Upper lobe of right lung (tissue), 1 donor: Measurements from ENCODE around the gene AUH. TPM values are rescaled to one million over a fixed set of nuclear protein-coding genes. Genes with fewer than 3 reads are reported as not detected.
A peak's percentile ranks its signal among the peaks of the same experiment; 100 is the strongest.

ENCODE experiments used
- ATAC-seq: fragments of 200-7000 bp; cut with Tn5 transposase; one replicate; pipeline ENCODE4 v1.9.1; 2020; ENCODE audit warnings: mild to moderate bottlenecking, moderate library complexity
- DNase-seq: peaks from one replicate; pipeline ENCODE4 v3.0.0-alpha.2; 2020
- H3K27ac ChIP-seq: fragments of 200-600 bp; one replicate; pipeline ENCODE4 v1.8.0; 2022
- H3K27me3 ChIP-seq: fragments of 200-600 bp; one replicate; pipeline ENCODE4 v1.8.0; 2022; ENCODE audit warnings: mild to moderate bottlenecking
- H3K36me3 ChIP-seq: fragments of 200-600 bp; one replicate; pipeline ENCODE4 v1.8.0; 2022
- H3K4me1 ChIP-seq: fragments of 200-600 bp; one replicate; pipeline ENCODE4 v1.8.0; 2022
- H3K4me3 ChIP-seq: fragments of 200-600 bp; one replicate; pipeline ENCODE4 v1.8.0; 2022; ENCODE audit warnings: mild to moderate bottlenecking
- H3K9me3 ChIP-seq: fragments of 200-600 bp; one replicate; pipeline ENCODE4 v1.8.0; 2022
- intact Hi-C: fragments of 100-400 bp; cut with DNase I; formaldehyde crosslinking; loops from one replicate; pipeline ENCODE4 v1.11.0; 2022
- total RNA-seq: library from RNA; stranded (reverse); fragmentation: NEBNext Ultra II Directional; extraction: Animal tissue kit (Norgen Biotek cat#: 25700); gene quantifications from one replicate; pipeline ENCODE4 v1.2.1, GENCODE V29; 2021
- TF ChIP-seq, protein P1 (sequence below): fragments of 200-600 bp; IDR thresholded peaks from one replicate; pipeline ENCODE4 v1.8.0; 2022; ENCODE audit warnings: antibody characterized with exemption
- donor health status: DM: no; HTN: yes; CAD: no; lungs with severe emphysema.

Gene AUH
- total RNA-seq, 1 donor from 2014 or later = 18.6 TPM

DNA sequence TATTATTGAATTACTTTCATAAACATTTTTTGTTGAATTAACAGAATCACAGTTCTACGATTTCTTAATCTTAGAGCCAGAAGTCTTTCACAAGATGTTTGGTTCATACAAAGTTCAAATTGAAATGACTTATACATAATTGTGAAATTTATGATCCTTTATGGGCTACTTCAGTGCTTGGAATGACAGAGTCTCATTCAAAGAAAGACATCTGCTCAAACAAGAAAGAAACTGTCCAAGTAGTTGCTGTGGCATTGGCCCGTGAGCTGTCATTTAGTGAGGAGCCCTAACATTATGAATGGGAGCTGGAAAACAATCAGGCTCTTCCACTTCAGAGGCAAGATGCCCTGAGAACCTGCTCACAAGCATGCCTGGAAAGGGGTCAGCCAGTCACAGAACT lies 63.4 kb downstream of the AUH start:
- H3K36me3 ChIP-seq = peaks cover 33% of the 10 kb centered on the region
- intact Hi-C loops = no loop called here
- DNase-seq (no peak), ATAC-seq (peak; percentile 48)
- TF ChIP-seq, protein P1, sequence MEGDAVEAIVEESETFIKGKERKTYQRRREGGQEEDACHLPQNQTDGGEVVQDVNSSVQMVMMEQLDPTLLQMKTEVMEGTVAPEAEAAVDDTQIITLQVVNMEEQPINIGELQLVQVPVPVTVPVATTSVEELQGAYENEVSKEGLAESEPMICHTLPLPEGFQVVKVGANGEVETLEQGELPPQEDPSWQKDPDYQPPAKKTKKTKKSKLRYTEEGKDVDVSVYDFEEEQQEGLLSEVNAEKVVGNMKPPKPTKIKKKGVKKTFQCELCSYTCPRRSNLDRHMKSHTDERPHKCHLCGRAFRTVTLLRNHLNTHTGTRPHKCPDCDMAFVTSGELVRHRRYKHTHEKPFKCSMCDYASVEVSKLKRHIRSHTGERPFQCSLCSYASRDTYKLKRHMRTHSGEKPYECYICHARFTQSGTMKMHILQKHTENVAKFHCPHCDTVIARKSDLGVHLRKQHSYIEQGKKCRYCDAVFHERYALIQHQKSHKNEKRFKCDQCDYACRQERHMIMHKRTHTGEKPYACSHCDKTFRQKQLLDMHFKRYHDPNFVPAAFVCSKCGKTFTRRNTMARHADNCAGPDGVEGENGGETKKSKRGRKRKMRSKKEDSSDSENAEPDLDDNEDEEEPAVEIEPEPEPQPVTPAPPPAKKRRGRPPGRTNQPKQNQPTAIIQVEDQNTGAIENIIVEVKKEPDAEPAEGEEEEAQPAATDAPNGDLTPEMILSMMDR = no peak
- no peak overlapping the region for H3K27ac ChIP-seq
- H3K9me3 ChIP-seq = no peaks in the 10 kb centered on the region
- H3K4me3 ChIP-seq = no peak overlapping the region
- H3K4me1 ChIP-seq = peaks cover 17% of the 10 kb centered on the region
- no peaks in the 10 kb centered on the region for H3K27me3 ChIP-seq

- ATAC-seq = no peak
- Histone ChIP-seq H3K27ac (no peak overlapping the region), H3K4me1 (peaks cover 8% of the 10 kb centered on the region), H3K27me3 (no peaks in the 10 kb centered on the region), H3K9me3 (no peaks in the 10 kb centered on the region), H3K4me3 (no peak overlapping the region), H3K36me3 (peaks cover 43% of the 10 kb centered on the region)
- no peak for DNase-seq
- intact Hi-C loops = no loop called here
- TF ChIP-seq, protein P1 = no peak
Observed at GRCh38 chr9:91297306-91297705, 64.4 kb downstream of the AUH start.

- TF ChIP-seq, protein P1 = no peak
- Histone ChIP-seq H3K27ac (no peak overlapping the region), H3K9me3 (no peaks in the 10 kb centered on the region), H3K4me3 (no peak overlapping the region), H3K4me1 (peaks cover 8% of the 10 kb centered on the region), H3K27me3 (no peaks in the 10 kb centered on the region), H3K36me3 (peaks cover 46% of the 10 kb centered on the region)
- intact Hi-C loops = no loop called here
- DNase-seq (no peak), ATAC-seq (no peak)
Observed at GRCh38 chr9:91296354-91296753, 65.4 kb downstream of the AUH start.

DNA sequence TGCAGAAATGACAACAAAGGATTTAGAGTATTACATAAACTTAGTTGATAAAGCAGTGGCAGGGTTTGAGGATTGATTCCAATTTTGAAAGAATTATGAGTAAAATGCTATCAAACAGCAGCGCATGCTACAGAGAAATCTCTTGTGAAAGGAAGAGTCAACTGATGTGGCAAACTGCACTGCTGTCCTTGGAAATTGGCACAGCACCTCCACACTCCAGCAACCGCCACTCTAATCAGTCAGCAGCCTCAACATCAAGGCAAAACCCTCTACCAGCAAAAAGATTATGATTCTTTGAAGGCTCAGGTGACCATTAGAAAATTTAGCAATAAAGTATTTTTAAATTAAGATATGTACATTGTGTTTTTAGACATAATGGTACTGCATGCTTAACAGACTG lies 66.4 kb downstream of the AUH start:
- intact Hi-C loops = no loop called here
- H3K4me3 ChIP-seq = no peak overlapping the region
- peaks cover 46% of the 10 kb centered on the region for H3K36me3 ChIP-seq
- no peak overlapping the region for H3K27ac ChIP-seq
- DNase-seq = no peak
- H3K4me1 ChIP-seq = peaks cover 8% of the 10 kb centered on the region
- no peaks in the 10 kb centered on the region for H3K27me3 ChIP-seq
- TF ChIP-seq, protein P1 = no peak
- H3K9me3 ChIP-seq = no peaks in the 10 kb centered on the region
- no peak for ATAC-seq

GRCh38 chr9:91291866-91292265 lies 69.9 kb downstream of the AUH start:
- no peaks in the 10 kb centered on the region for H3K4me1 ChIP-seq
- TF ChIP-seq, protein P1 = no peak
- no peaks in the 10 kb centered on the region for H3K27me3 ChIP-seq
- H3K27ac ChIP-seq = no peak overlapping the region
- no peaks in the 10 kb centered on the region for H3K9me3 ChIP-seq
- intact Hi-C loops = no loop called here
- no peak for ATAC-seq
- no peak for DNase-seq
- H3K4me3 ChIP-seq = no peak overlapping the region
- peaks cover 46% of the 10 kb centered on the region for H3K36me3 ChIP-seq

DNA sequence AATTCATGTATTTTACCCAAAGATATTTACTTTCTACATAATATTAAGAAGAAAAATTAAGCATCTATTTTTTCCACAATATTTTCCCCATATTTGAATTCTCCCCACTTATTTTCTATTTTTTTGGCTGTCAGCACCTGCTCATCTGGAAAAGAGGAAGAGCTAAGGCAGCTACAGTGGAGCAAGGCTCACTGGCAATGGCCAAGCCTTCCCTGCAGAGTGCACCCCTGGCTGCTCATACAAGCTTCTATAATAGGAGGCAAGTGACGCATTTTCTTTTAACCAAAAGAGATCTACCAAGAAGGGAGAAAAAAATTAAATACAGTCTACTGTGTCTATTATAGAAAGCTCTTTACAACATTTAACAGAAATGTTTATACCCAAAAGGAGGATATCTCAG lies 72.5 kb downstream of the AUH start:
- H3K4me3 ChIP-seq = no peak overlapping the region
- ATAC-seq (no peak), DNase-seq (no peak)
- intact Hi-C loops = no loop called here
- no peaks in the 10 kb centered on the region for H3K9me3 ChIP-seq
- H3K27me3 ChIP-seq = no peaks in the 10 kb centered on the region
- TF ChIP-seq, protein P1 = no peak
- no peak overlapping the region for H3K27ac ChIP-seq
- H3K36me3 ChIP-seq = peaks cover 23% of the 10 kb centered on the region
- peaks cover 8% of the 10 kb centered on the region for H3K4me1 ChIP-seq
